Right cardiac atrium (tissue), 5 donors: ENCODE results near the gene LYPD6B. TPM values are rescaled to one million over a fixed set of nuclear protein-coding genes. Genes with fewer than 3 reads are reported as not detected.
"Not testable (repeated sequence)": the region's sequence is repeated elsewhere in the genome, so short reads cannot be mapped to it uniquely, and the experiment has no call there.

Source experiments
- ATAC-seq, 2 donors: fragments of 200-7000 bp; cut with Tn5 transposase; one replicate each; pipeline versions ENCODE4 v1.8.0 to v1.9.1; 2020; ENCODE audit warnings: moderate library complexity in 2 of 2, mild to moderate bottlenecking in 1 of 2
- DNase-seq, 3 donors: peaks; one replicate each; pipeline ENCODE4 v3.0.0-alpha.2; 2020
- H3K27ac ChIP-seq: one replicate; pipeline ENCODE4 v1.5.1; 2013; ENCODE audit warnings: mild to moderate bottlenecking, low read length, control low read depth, moderate library complexity
- H3K27me3 ChIP-seq: one replicate; pipeline ENCODE4 v1.6.1; 2013; ENCODE audit not compliant: control insufficient read depth, insufficient read depth
- H3K4me1 ChIP-seq: one replicate; pipeline ENCODE4 v1.6.1; 2013; ENCODE audit warnings: low read length; ENCODE audit not compliant: control insufficient read depth, insufficient read depth
- H3K4me3 ChIP-seq: one replicate; pipeline ENCODE4 v1.5.1; 2013; ENCODE audit warnings: low read length, control low read depth
- H3K9me3 ChIP-seq: one replicate; pipeline ENCODE4 v1.6.1; 2013; ENCODE audit warnings: low read length; ENCODE audit not compliant: control insufficient read depth
- WGBS: extraction: QIAGEN DNeasy Blood & Tissue Kit; methylation state at CpG from one replicate; pipeline ENCODE4 v1.1.7; 2013; 5-methylcytosine and 5-hydroxymethylcytosine counted together
- intact Hi-C, 4 donors: fragments of 100-400 bp; cut with DNase I; formaldehyde crosslinking; loops; one replicate each; pipeline versions ENCODE4 v1.11.0 to v1.14.0; 2022 to 2023
- polyA plus RNA-seq: library from polyadenylated mRNA; stranded (reverse); fragments of 200-250 nt; gene quantifications from one replicate; pipeline ENCODE4 v1.2.3, GENCODE V29; 2013
- total RNA-seq, 4 donors: library from RNA; stranded (reverse); fragmentation: NEBNext Ultra II Directional; extraction: Animal tissue kit (Norgen Biotek cat#: 25700); gene quantifications; one replicate each; pipeline ENCODE4 v1.2.1, GENCODE V29; 2021
- donor health status: healthy with polysubstance abuse.
- donor health status: DM: no; HTN: yes; CAD: no.
- donor health status: DM: no; HTN: no; CAD: no.
- donor health status: DM: no; HTN: yes; CAD: no; lungs with severe emphysema.
- donor health status: DM: yes; HTN: yes; CAD: no.

Gene LYPD6B
- total and polyA plus RNA-seq, 5 donors, result not detected

- H3K9me3 ChIP-seq, H3K27me3 ChIP-seq, H3K4me3 ChIP-seq, H3K4me1 ChIP-seq, DNase-seq, H3K27ac ChIP-seq, intact Hi-C loops, ATAC-seq: not testable (repeated sequence)
- WGBS, result 62% methylated on average over 3 of the region's 3 CpGs
Observed at GRCh38 chr2:149256877-149257276, 218.4 kb downstream of the LYPD6B start.

DNA sequence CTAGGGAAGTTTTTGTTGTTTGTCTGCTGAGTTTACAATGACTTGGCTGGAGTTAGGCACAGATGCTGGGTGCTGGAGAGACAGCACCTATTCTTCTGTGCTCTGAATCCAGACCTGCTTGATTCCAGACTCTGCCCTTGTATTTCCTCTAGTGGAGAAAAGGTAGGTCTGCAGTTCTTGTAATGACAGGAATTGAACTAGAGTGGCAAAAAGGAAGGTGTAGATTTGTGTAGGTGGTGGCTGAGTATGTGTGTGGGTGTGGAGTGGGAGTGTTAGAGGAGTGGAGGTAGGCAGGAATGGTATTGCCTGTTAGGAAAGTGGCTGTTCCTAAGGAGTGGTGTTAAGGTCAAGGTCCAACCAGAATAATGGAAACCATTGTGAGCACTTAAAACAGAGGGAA is 220.0 kb downstream of the LYPD6B start:
- no peaks in the 10 kb centered on the region for H3K27me3 ChIP-seq
- ATAC-seq (no peak), DNase-seq (no peak)
- H3K4me3 ChIP-seq, result no peak overlapping the region
- intact Hi-C loops, result no loop called here
- no peaks in the 10 kb centered on the region for H3K9me3 ChIP-seq
- no peaks in the 10 kb centered on the region for H3K4me1 ChIP-seq
- no peak overlapping the region for H3K27ac ChIP-seq

DNA sequence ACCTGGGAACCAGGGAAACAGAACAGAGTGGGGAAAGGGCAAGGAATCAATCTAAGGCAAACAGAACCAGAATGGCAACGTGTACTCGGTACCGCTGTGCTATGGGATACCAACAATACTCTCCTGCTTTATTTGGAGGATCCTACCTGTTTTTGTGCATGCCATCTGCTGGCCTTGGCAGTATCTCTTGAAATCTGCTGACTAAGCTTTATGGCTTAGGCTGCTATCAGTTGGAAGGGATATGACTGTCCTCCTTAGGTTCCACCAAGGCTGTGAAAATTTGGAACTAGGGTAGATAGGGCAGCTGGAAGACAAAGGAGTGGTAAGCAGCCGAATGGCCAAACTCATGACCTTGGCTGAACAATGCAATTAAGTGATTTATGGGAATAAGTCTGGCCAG is 220.6 kb downstream of the LYPD6B start:
- H3K4me3 ChIP-seq, result no peak overlapping the region
- WGBS, result 85% methylated on average over 4 of the region's 4 CpGs
- intact Hi-C loops, result no loop called here
- H3K4me1 ChIP-seq, result no peaks in the 10 kb centered on the region
- no peaks in the 10 kb centered on the region for H3K9me3 ChIP-seq
- H3K27me3 ChIP-seq, result no peaks in the 10 kb centered on the region
- ATAC-seq (no peak), DNase-seq (no peak)
- H3K27ac ChIP-seq, result no peak overlapping the region

DNA sequence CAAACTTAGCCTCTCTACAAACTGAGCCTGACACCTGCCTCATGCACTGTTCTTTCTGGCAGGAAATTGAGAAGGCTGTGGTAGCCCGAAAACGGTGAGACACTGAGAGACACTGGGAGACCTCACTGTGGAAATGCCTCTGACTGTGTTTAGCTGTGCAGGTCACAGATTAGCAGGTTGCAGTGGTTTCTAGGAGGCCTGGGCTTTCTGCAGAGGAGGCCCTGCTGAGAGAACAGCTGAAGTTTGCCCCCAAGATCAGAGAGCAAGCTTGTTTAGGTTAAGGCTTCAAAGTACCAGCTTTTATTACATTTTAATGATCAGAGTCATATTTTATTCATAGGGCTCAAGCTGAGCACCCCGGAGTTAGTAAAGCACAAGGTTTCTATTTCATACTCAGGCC is 223.2 kb downstream of the LYPD6B start:
- Histone ChIP-seq H3K9me3 (no peaks in the 10 kb centered on the region), H3K27ac (no peak overlapping the region), H3K4me1 (no peaks in the 10 kb centered on the region), H3K27me3 (peaks cover 2% of the 10 kb centered on the region), H3K4me3 (no peak overlapping the region)
- no peak for ATAC-seq
- intact Hi-C loops, result no loop called here
- WGBS, result 66% methylated on average over 3 of the region's 3 CpGs
- no peak for DNase-seq

Other genes starting within 250 kb of the LYPD6B start
- gene KIF5C, start 163.5 kb upstream of the LYPD6B start, total RNA-seq, result 1 to 10 TPM; 1.1 to 3.3 (median 1.7) TPM
- 0.86 TPM for gene KIF5C, start 163.5 kb upstream of the LYPD6B start, polyA plus RNA-seq